Panc1 (cell line): ENCODE data around the gene PDP2. TPM values are rescaled to one million over a fixed set of nuclear protein-coding genes. Genes with fewer than 3 reads are reported as not detected.

Source experiments
- ATAC-seq: fragments of 200-7000 bp; cut with Tn5 transposase; 2 replicates; pipeline ENCODE4 v1.9.1; 2020; ENCODE audit warnings: mild to moderate bottlenecking, moderate library complexity
- BruUV-seq: library from RNA; stranded (reverse); fragments of 400-500 nt; replicated peaks from 2 replicates; lab custom pipeline; 2021; lab: Mats Ljungman, UMichigan
- CTCF ChIA-PET: fragments of 300-600 bp; sonication (Branson Sonifier 250); formaldehyde crosslinking; loops from one replicate; lab custom pipeline; 2022; ENCODE audit warnings: antibody characterized with exemption; lab: Charles Lee
- POLR2A ChIA-PET: fragments of 300-600 bp; sonication (Branson Sonifier 250); formaldehyde crosslinking; loops from one replicate; lab custom pipeline; 2022; ENCODE audit warnings: antibody characterized with exemption; lab: Charles Lee
- DNase-seq: peaks from one replicate; pipeline ENCODE4 v3.0.0-alpha.2; 2010; ENCODE audit warnings: low read depth, low spot score
- H3K27ac ChIP-seq: 2 replicates; pipeline ENCODE4 v1.5.1; 2011; ENCODE audit warnings: mild to moderate bottlenecking, low read length, inconsistent platforms
- H3K27me3 ChIP-seq: fragments of 200-500 bp; sonication (Bioruptor generic); 2 replicates; pipeline ENCODE4 v1.6.0; 2014; ENCODE audit warnings: low read length, inconsistent platforms; ENCODE audit not compliant: control insufficient read depth, insufficient read depth
- H3K36me3 ChIP-seq: fragments of 200-500 bp; sonication (Bioruptor generic); 2 replicates; pipeline ENCODE4 v1.5.1; 2014; ENCODE audit warnings: inconsistent platforms, mild to moderate bottlenecking, low read length, moderate library complexity; ENCODE audit not compliant: control insufficient read depth, insufficient read depth
- H3K4me1 ChIP-seq: 2 replicates; pipeline ENCODE4 v1.5.1; 2011; ENCODE audit warnings: inconsistent platforms, mild to moderate bottlenecking, low read length, moderate library complexity; ENCODE audit not compliant: control insufficient read depth, insufficient read depth
- H3K4me3 ChIP-seq, 2 experiments: 2 replicates each; pipeline ENCODE4 v1.5.1; 2011 to 2012; ENCODE audit warnings: low read depth in 2 of 2, low read length in 2 of 2, mild to moderate bottlenecking in 2 of 2, inconsistent platforms in 1 of 2, moderate library complexity in 1 of 2
- H3K9me3 ChIP-seq: fragments of 200-500 bp; sonication (Bioruptor generic); 2 replicates; pipeline ENCODE4 v1.5.1; 2014; ENCODE audit warnings: low read depth, mild to moderate bottlenecking, inconsistent platforms, low read length, moderate library complexity; ENCODE audit not compliant: control insufficient read depth, insufficient read depth
- CTCF ChIP-seq: fragments of 450-650 bp; IDR thresholded peaks from 2 replicates; pipeline ENCODE4 v1.5.1; 2017; ENCODE audit warnings: mild to moderate bottlenecking
- POLR2AphosphoS5 ChIP-seq: IDR thresholded peaks from 2 replicates; pipeline ENCODE4 v1.6.1; 2012; ENCODE audit warnings: mild to moderate bottlenecking, low read depth, low read length, moderate library complexity
- REST ChIP-seq, 2 experiments: IDR thresholded peaks; 2 replicates each; pipeline ENCODE4 v1.6.1; 2011 to 2012; ENCODE audit warnings: low read depth in 2 of 2, control low read depth in 1 of 2, low read length in 1 of 2, mild to moderate bottlenecking in 1 of 2, moderate library complexity in 1 of 2; ENCODE audit not compliant: insufficient read depth in 1 of 2
- SIN3A ChIP-seq: IDR thresholded peaks from 2 replicates; pipeline ENCODE4 v1.6.1; 2012; ENCODE audit warnings: low read depth, mild to moderate bottlenecking, low read length, moderate library complexity, borderline replicate concordance; ENCODE audit not compliant: insufficient read depth
- TCF7L2 ChIP-seq: IDR thresholded peaks from 2 replicates; pipeline ENCODE4 v1.6.1; 2011; ENCODE audit warnings: mild to moderate bottlenecking, low read depth, low read length, inconsistent platforms
- in situ Hi-C: cut with HindIII; loops from 2 replicates; pipeline ENCODE4 v1.10.0; 2016; ENCODE audit warnings: low sequenced_read_pairs, low pct_unique_long_range_greater_than_20kb
- intact Hi-C: fragments of 100-400 bp; cut with micrococcal nuclease; formaldehyde crosslinking; loops from one replicate; pipeline ENCODE4 v1.10.0; 2022; ENCODE audit not compliant: unreplicated experiment
- total RNA-seq: library from RNA; stranded (reverse); gene quantifications from one replicate; pipeline ENCODE4 v1.2.1, GENCODE V29; 2021; ENCODE audit not compliant: unreplicated experiment

PDP2 gene
- total RNA-seq, 1 experiment from 2014 or later: 15.9 TPM

- Histone ChIP-seq H3K36me3 (no peaks in the 10 kb centered on the region), H3K27me3 (no peaks in the 10 kb centered on the region), H3K9me3 (no peaks in the 10 kb centered on the region), H3K4me1 (no peaks in the 10 kb centered on the region), H3K27ac (no peak overlapping the region), H3K4me3 (no peak overlapping the region)
- in situ Hi-C loops (no loop called here), intact Hi-C loops (no loop called here)
- POLR2A ChIA-PET: no interaction called here
- no TSS peak for BruUV-seq
- peak; percentile 88 for ATAC-seq
- DNase-seq: no peak
- TF ChIP-seq POLR2AphosphoS5 (no peak), REST (IDR thresholded peaks at IDR 0.05; ENCODE audit: insufficient read depth in 1 of 2, low read depth in 2 of 2, low read length in 1 of 2) (no peak), CTCF (no peak), TCF7L2 (no peak), SIN3A (no peak)
- CTCF ChIA-PET: interaction anchor here (0.7 kb wide), 1 partner anchor 14 kb away, joined by 11 read pairs; no protein-coding TSS in a partner anchor
These were observed 21.4 kb upstream of the PDP2 start for GRCh38 chr16:66858740-66859396.

GRCh38 chr16:66859397-66860068, 20.8 kb upstream of the PDP2 start:
- in situ Hi-C loops (no loop called here), intact Hi-C loops (no loop called here)
- H3K9me3 ChIP-seq: no peaks in the 10 kb centered on the region
- no TSS peak for BruUV-seq
- H3K4me3 ChIP-seq: no peak overlapping the region
- H3K4me1 ChIP-seq: no peaks in the 10 kb centered on the region
- POLR2A ChIA-PET: no interaction called here
- no peak for ATAC-seq
- no peak for DNase-seq
- no peaks in the 10 kb centered on the region for H3K36me3 ChIP-seq
- CTCF ChIA-PET: interaction anchor here (1.1 kb wide), 1 partner anchor 29 kb away, joined by 4 read pairs; the partner anchor contains the start of gene NAE1
- H3K27ac ChIP-seq: no peak overlapping the region
- no peaks in the 10 kb centered on the region for H3K27me3 ChIP-seq
- no peak for TF ChIP-seq REST (IDR thresholded peaks at IDR 0.05; ENCODE audit: insufficient read depth in 1 of 2, low read depth in 2 of 2, low read length in 1 of 2)
- no peak for TF ChIP-seq TCF7L2
- TF ChIP-seq POLR2AphosphoS5: no peak
- no peak for TF ChIP-seq CTCF
- no peak for TF ChIP-seq SIN3A
